Measurements from ENCODE around the gene GANAB. TPM values are rescaled to one million over a fixed set of nuclear protein-coding genes. Genes with fewer than 3 reads are reported as not detected.
"Not testable (repeated sequence)": the region's sequence is repeated elsewhere in the genome, so short reads cannot be mapped to it uniquely, and the experiment has no call there.

The GANAB gene
- polyA plus RNA-seq, 4 donors: 387 to 413 (median 398) TPM

DNA sequence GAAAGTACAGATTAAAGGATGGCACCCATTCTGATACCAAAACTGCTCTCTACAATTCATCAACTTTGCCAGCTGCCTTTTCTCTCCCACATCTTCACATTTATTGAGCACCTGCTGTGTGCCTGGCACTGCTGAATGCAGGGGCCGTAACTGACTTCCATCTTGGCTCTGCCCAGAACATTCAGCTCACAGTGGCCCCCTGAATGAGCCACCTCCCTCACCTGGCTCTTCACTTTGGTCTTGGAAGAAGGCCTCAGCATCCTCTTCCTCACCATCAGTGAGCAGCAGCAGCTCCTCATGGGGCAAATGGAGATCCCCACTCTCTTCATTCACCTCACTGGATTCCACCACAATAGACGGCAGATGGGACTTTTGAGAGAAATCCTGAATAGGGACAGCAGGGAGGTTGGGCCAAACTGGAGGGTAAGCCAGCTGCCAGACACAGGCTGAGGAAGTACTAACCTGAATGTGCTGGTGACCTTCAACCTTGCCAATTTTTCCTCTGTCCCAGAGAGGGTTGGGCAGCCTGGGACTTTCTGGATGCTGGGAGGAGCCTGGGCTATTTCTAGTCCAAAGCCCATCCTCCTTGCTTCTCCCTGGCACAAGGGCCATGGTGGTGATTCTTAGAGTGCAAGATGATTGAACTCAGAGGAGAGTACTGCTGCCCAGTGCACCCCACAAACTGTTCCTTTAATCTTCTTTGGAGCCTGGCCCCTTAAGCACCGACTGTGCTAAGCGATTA, 23.2 kb upstream of the GANAB start:
- no peak for DNase-seq (ENCODE audit: low read depth in 4 of 4, low spot score in 3 of 4)

DNA sequence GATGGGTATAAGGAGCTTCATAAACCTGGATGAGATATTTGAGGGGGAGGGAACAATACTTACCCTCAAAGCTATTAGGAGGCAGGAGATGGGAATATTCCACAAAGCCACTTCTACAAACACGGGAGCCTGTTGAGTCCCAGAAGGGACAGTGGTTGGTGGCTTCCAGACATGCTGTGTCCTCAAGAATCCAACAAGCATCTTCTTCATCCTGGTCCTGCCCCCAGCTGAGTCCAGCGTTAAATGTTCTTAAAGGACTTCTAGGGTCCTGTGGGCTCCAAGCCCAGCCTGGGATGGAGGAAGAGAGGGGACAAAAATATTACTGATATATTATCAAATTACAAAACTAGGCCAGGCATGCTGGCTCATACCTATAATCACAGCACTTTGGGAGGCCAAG, 21.0 kb upstream of the GANAB start:
- no peak for DNase-seq (ENCODE audit: low read depth in 4 of 4, low spot score in 3 of 4)

DNA sequence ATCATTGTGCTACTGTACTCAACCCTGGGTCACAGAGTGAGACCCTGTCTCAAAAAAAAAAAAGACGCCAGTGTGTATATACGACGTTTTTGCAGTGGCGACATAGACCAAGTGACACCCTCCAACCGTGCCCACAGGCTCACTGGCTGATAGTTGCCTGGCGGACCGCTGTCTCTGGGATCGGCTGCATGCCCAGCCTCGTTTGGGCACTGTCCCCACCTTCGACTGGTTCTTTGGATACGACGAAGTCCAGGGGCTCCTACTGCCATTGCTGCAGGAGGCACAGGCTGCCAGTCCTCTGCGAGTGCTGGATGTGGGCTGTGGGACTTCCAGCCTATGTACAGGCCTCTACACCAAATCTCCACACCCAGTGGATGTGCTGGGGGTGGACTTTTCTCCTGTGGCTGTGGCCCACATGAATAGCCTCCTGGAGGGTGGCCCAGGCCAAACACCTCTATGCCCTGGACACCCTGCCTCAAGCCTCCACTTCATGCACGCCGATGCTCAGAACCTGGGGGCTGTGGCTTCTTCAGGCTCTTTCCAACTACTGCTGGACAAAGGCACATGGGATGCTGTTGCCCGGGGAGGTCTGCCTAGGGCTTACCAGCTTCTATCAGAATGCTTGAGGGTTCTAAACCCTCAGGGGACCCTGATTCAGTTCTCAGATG, 20.0 kb upstream of the GANAB start:
- no peak for DNase-seq (ENCODE audit: low read depth in 4 of 4, low spot score in 3 of 4)

DNA sequence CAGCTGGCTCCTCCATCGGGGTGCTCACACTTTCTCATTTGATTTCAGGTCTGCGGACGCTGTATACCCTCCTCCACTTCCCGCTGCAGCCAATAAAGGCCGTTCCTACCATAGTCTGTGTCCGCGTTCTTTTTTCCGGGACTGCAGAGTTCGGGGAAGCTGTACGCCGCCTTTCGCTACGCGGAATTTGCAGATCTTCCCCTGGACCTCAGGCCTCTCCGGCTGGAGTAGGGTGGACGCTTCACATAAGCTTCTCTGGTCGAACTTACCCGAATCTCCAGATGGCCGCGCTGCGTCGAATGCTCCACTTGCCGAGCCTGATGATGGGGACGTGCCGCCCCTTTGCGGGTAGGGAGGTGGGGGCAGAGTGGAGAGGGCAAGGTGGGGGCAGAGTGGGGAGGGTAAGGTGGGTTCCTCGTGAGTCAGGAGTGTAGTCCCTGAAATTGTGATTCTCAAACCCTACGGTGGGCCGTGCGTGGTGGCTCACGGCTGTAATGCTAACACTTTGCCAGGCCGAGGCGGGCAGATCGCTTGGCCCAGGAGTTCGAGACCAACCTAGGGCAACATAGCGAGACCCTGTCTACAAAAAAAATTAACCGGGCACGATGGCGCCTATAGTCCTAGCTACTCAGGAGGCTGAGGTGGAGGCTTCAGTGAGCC, 19.3 kb upstream of the GANAB start:
- no peak for DNase-seq (ENCODE audit: low read depth in 4 of 4, low spot score in 3 of 4)

DNA sequence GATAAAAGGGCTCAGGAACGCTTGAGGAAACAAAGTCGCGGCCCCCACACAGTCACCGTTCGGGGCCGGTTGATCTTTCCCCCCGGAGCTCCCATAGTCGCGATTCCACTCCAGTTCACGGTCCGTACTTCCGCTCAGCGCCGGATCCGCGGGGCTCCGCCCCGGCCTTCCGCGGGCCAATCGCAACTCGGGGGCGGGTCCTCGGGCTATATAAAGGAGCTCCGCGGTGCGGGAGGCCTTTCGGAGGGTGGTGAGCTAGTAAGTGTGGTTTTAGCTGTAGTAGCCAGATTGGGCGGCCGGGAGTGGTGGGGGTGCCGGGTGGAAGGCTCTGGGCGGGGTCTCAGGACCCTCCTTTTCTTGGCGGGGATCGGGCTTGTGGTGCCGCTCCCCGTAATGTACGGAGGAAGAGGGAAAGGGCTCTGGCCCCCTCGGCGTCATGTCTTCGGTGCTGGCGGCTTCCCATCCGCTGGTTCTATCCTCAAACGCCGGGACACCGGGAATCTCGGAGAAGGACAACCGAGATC, 18.7 kb upstream of the GANAB start, which contains the start of the genes C11orf98 and CSKMT:
Gene C11orf98 (minus strand): TSS at position 136 of the 524 bp plus-strand sequence. CDS start 41 bp downstream, at position 95.
Gene CSKMT (plus strand): TSS at position 238 of the 524 bp plus-strand sequence. CDS start 568 bp downstream, outside the sequence.
- peak; percentile 91 to 94 (median 94) for DNase-seq (ENCODE audit: low read depth in 4 of 4, low spot score in 3 of 4)

DNA sequence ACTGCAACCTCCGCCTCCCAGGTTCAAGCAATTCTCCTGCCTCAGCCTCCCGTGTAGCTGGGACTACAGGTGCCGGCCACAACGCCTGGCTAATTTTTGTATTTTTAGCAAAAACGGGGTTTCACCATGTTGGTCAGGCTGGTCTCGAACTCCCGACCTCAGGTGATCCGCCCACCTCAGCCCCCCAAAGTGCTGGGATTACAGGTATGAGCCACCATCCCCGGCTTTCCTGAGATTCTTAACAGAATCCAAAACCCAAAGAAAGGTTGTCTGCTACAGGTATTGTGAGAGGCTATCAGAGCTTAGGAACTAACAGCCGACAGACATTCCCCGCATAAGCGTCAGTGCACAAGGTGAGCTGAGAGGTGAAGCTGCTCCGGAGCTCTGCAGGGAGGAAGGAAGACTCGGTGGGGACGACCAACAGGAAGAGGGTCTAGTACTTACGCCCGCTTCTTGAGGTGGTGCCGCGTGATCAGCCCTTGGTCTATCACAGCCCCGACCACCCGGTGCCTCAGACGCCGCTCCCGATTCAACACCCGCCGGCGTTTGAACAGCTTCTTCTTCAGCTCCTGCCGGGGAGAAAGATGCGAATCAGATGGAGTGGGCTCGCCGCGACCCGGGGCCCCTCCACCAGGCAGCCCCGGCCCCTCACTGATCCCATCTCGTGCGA, 18.1 kb upstream of the GANAB start:
- no peak for DNase-seq (ENCODE audit: low read depth in 4 of 4, low spot score in 3 of 4)

DNA sequence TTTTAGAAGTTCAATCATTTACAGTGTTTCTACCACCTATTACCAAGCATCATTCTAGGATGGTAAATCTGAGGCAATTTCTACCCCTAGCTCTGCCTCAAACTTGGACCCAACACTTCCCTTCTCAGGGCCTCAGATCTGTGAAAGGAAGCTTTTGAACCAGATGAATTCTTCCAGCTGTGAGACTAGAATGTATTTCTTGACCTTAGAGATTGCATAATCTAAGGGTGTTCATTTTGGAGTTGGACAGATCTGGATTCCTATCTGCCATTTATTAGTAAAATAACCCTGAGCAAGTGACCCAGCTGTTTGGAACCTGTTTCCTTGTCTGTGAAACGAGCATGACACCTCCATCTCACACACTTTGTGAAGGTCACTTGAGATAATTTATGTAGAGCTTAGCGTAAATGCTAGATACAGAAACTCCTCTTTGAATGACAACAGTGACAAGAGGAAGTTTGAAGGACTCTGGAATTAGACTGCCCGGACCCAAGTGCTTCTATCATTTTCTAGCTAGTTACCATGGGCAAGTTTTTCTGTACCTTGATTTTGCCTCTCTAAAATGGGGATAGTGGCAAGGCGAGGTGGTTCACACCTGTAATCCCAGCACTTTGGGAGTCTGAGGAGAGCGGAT, 10.5 kb upstream of the GANAB start:
- DNase-seq (ENCODE audit: low read depth in 4 of 4, low spot score in 3 of 4): no peak

DNA sequence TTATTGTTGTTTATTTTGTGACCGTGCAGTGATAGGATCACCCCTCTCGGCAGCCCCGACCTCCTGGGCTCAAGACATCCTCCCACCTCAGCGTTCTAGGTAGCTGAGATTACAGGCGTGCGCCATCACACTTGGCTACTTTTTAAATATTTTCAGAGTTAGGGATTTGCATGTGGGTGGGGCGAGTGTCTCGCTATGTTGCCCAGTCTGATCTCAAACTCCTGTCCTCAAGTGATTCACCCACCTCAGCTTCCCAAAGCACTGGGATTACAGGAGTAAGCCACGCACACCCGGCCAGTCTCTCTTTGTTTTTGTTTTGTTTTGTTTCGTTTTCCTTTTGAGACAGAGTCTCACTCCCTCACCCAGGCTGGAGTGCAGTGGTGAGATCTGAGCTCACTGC, 7.9 kb upstream of the GANAB start:
- no peak for DNase-seq (ENCODE audit: low read depth in 4 of 4, low spot score in 3 of 4)

DNA sequence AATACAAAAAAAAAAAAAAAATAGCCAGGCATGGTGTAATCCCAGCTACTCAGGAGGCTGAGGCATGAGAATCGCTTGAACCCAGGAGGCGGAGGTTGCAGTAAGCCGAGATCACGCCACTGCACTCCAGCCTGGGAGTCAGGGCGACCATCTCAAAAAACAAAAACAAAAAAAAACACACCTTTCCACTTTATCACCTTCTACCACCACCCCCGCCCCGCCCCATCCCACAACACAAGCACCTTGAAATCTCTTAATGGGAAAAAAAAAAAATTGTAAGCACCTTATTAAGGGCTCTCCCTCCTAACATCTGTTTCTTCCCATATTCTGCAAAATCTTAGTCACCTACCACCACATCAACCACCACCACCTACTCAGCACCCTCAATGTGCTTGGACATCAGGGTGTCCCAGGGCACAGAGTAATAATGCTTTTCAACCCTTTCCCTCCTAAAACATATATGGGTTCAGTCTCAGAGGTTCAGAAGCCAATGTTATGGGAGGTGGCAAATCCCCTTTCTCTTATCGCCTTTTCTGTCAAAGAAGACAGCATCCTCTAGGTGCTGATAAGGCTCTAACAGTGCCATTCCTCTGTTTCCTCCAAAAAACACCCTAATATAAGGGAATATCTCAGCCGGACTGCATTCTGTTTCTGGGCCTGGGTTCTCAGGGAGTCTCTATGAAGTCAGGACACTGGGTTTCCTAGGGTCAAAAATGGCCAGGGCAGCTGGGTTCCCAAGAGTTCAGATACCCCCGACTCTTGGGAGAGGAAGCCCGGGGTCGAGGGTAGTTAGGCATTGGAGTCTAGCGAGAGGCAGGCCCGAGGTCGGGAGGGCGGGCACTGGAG, 6.0 kb upstream of the GANAB start:
- no peak for DNase-seq (ENCODE audit: low read depth in 4 of 4, low spot score in 3 of 4)

DNA sequence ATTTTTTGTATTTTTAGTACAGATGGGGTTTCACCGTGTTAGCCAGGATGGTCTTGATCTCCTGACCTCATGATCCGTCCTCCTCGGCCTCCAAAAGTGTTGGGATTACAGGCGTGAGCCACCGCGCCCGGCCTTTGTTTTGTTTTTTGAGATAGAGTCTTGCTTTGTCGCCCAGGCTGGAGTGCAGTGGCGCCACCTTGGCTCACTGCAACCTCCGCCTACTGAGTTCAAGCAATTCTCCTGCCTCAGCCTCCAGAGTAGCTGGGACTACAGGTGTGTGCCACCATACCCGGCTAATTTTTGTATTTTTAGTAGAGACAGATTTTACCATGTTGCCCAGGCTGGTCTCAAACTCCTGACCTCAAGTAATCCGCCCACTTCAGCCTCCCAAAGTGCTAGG, 3.9 kb upstream of the GANAB start:
- not testable (repeated sequence) for DNase-seq (ENCODE audit: low read depth in 4 of 4, low spot score in 3 of 4)

DNA sequence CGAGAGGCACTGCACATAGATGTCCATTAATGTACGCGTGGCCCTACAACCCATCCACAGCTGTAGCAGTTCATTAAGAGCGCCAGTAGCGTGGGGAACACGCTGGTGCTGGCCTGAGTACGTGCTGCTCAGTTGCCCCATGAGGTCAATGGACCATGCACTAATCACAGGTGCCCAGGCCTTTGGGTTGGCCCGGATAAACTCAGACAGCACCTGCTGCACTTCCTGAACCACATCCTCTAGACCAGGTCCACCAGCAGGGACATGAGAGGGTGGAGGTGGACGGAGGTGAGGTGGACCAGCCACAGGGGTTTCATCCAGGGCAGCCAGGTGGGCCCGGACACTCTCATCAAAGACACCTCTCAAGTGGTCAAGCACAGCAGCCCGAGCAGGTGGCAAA, 3.1 kb upstream of the GANAB start:
- DNase-seq (ENCODE audit: low read depth in 4 of 4, low spot score in 3 of 4): no peak

DNA sequence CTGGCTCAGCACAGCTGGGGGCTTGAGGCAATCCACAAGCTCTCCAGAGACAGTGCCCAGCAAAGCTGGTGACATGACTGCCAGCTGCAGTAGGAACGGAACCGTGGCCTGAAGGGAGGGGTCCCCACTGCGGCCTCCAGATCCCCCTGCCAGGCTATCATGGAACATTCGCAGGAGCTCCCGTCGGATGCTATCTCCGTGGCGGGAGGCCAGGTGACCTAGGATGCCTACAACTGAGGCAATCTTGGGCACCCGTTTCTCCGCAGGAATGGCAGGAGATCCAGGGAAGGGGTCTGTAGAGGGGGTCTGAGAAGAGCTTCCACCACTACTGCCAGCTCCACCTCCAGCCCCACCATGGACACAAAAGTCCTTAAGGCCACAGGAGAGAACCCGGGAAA, 2.6 kb upstream of the GANAB start:
- no peak for DNase-seq (ENCODE audit: low read depth in 4 of 4, low spot score in 3 of 4)

DNA sequence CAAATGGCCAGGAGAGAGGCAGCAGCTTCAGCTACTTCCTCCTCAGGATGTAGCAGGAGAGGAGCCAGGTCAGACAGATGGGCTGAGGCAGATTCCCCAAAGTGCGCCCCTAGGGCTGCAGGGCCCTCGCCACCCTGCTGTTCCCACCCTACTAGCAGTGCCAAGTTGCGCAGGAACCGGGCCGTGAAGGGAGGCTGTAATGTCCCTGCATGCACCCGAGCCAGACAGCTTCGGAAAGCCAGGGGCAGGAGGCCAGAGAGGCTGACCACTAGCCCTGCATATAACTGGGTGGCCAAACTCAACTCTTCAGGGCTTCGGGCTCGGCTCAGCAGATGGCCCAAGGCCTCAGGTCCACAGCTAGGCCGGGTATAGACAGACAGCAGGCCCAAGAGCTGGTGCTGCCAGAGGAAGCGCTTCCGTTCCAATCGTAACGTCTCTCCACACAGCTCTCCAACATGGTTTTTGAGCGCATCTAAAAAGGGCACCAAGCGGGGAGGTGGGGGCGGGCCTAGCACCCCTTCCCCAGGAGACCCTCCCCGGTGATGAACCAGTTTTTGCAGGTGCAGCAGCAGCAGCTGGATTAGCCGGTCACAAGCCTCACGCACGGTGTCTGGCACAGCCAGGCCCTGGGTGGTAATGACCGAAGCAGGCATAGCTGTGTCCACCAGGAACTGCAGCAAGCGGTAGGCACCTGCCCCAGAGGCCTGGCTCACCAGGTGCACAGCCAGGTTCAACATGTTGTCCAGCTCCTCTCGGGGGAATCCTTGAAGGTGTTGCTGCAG, 2.0 kb upstream of the GANAB start:
- no peak for DNase-seq (ENCODE audit: low read depth in 4 of 4, low spot score in 3 of 4)

DNA sequence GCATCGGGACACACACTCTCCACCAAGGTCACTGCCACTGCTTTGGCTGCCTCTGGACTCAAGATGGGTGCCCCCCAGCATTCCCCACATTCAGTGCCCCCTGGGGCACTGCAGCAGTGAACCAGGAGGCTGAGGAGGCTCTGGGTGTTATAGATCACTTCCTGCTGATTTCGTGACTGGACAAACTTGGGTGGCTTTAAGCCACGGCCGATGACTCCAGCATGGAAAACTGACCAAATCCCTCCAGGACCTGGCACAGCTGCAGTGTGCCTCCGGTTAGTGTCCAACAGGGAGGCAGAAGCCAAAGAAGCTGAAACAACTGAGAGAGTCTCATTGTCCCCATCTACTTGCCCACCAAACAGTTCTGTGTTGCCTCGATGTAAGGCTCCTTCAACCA, 1.2 kb upstream of the GANAB start:
- DNase-seq (ENCODE audit: low read depth in 4 of 4, low spot score in 3 of 4): no peak

DNA sequence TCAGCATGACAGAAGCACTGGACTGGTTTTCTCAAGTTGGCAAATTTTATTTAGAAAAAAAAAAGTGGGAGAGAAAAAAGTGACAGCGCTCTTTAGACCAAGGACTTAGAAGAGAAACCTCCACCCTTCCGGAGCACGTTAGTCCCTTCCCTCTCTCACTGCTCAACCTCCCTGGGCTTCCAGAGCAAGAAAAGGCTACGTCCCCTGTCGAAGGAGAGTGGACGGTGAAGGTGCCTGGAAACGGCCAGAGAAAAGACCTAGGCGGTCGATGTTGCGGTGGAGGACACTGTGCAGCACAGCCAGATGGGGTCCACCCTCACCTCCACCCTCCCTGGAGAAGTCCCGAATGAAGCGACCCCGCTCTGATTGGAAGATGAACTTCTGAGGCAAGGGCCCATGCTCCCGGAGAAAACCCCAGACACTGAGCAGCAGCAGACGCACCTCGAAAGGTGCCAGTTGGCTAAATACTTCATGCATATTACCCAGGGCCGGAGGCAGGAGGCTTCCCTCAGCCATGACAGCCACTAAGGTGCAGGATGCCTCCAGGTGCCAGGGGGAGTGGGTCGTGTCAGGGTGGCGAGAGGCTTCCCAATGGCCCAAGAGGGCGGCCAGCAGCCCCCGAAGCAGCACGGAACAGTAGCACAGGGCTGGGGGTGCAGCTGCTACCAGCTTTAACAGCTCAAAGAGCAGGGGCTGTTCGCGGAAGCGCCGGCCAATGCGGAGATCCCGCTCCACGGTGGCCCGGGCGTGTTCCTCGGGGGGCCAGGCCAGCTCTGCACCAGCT, 604 bp upstream of the GANAB start:
- no peak for DNase-seq (ENCODE audit: low read depth in 4 of 4, low spot score in 3 of 4)

DNA sequence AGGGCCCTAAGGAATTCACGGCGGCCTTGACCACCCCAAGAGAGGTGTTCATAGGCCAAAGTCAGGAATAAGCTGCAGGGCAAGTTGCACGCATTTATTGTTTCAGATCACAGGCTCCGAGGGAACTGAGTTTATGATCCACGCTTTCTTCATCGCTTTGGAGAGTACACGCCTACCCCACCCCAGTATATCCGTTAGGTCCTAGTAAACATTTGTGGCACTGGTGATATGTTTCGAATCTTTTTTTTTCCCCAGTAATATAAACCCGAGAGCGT, 805 bp downstream of the GANAB start:
- DNase-seq (ENCODE audit: low read depth in 4 of 4, low spot score in 3 of 4): no peak

DNA sequence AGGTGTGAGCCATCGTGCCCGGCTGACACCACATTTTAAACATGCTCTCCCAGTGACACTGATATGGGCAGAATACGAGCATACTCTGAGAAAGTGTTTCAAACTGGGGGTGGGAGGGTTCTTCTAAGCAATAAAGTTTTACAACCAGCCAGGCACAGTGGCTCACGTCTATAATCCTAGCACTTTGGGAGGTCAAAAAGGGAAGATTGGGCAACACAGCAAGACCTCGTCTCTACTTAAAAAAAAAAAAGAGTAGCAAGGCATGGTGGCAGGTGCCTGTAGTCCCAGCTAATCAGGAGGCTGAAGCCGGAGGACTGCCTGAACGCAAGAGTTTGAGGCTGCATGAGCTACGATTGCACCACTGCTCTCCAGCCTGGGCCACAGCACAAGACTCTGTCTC, 2.2 kb downstream of the GANAB start:
- no peak for DNase-seq (ENCODE audit: low read depth in 4 of 4, low spot score in 3 of 4)

DNA sequence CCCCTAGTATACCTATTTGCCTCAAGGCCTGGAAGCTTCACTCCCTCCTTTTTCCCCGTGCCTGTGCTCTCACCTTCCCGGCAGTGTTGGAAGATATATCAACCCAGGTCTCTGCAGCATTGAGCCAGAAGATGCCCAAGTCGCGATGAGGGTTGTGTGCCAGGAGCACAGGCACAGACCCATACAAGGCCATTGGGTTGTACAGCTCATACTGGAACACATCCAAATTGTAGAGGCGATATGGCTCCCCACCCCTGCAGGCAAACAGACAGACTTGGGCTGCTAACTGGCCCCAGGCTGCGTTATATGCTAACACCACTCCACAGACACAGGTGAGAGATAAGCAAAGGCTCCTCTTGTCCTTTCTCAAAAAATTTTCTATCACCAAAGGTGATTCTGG, 13.9 kb downstream of the GANAB start:
- no peak for DNase-seq (ENCODE audit: low read depth in 4 of 4, low spot score in 3 of 4)

All from right renal pelvis (tissue), 4 donors.